VCaP (cell line): ENCODE data around the gene ARMC3.
"Not testable (repeated sequence)": the region's sequence is repeated elsewhere in the genome, so short reads cannot be mapped to it uniquely, and the experiment has no call there.

Experiments
- H3K27ac ChIP-seq: fragments of 450-650 bp; 2 replicates; pipeline ENCODE4 v1.5.1; 2017
- CTCF ChIP-seq: fragments of 450-650 bp; conservative IDR thresholded peaks from 2 replicates; pipeline ENCODE4 v1.5.1; 2017; ENCODE audit warnings: mild to moderate bottlenecking, moderate library complexity

ARMC3 gene

GRCh38 chr10:22911889-22912762 lies 15.7 kb upstream of the ARMC3 start:
- H3K27ac ChIP-seq, result peak overlapping the region; percentile 62

GRCh38 chr10:22912763-22913384 lies 15.0 kb upstream of the ARMC3 start:
- peak overlapping the region; percentile 62 for H3K27ac ChIP-seq
- TF ChIP-seq CTCF, result no peak

More at GRCh38 chr10:22911889-22912762, 15.7 kb upstream of the ARMC3 start:
- no peak for TF ChIP-seq CTCF

- no peak for TF ChIP-seq CTCF
- peak overlapping the region; percentile 62 for H3K27ac ChIP-seq
These were observed 14.3 kb upstream of the ARMC3 start for GRCh38 chr10:22913474-22914092.

- H3K27ac ChIP-seq, result no peak overlapping the region
- TF ChIP-seq CTCF, result no peak
These were observed 12.5 kb upstream of the ARMC3 start for GRCh38 chr10:22915314-22915713.

GRCh38 chr10:22925088-22925487 lies 2.8 kb upstream of the ARMC3 start:
- no peak for TF ChIP-seq CTCF
- no peak overlapping the region for H3K27ac ChIP-seq

GRCh38 chr10:22927166-22927565 lies 687 bp upstream of the ARMC3 start:
- H3K27ac ChIP-seq, result no peak overlapping the region
- TF ChIP-seq CTCF, result no peak

GRCh38 chr10:22929053-22929452 lies 1.2 kb downstream of the ARMC3 start:
- not testable (repeated sequence) for H3K27ac ChIP-seq
